ENCODE results near the gene DYRK1A. TPM values are rescaled to one million over a fixed set of nuclear protein-coding genes. Genes with fewer than 3 reads are reported as not detected.

Gene DYRK1A
- total RNA-seq, 4 donors from 2014 or later, result 81.8 to 108 (median 87.4) TPM

DNA sequence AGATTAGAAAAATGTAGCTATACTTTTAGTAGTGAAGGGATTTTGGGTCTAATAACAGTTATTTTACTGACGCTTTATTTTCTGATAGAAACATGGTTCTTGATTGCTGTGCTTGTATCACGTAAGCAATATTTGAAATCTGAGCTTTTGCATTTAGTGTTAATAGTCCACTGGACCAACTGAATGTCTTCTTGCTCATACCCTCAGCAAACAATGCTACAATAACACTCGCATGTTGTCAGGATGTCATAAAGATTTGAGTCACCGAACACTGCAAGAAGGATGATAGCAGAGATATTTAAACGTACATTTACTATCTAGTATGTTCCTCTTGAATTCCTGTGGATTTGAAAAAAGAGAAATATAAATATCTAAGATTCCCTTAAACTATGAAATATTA lies 7.5 kb downstream of the DYRK1A start:
- Histone ChIP-seq H3K27ac (replicated peaks in 1 of 4) (peak overlapping the region in 3 of 4 donors; percentile 15 to 53 (median 20)), H3K9me3 (no peaks in the 10 kb centered on the region), H3K36me3 (no peaks in the 10 kb centered on the region), H3K27me3 (no peaks in the 10 kb centered on the region), H3K4me1 (peaks cover 73 to 100% (median 99%) of the 10 kb centered on the region in 4 donors), H3K4me3 (no peak overlapping the region)
- WGBS, result 62% methylated on average over 5 of the region's 5 CpGs
- no peak for TF ChIP-seq POLR2A (IDR thresholded peaks at IDR 0.05; ENCODE audit: low read depth)
- TF ChIP-seq EP300 (IDR thresholded peaks at IDR 0.05), result no peak
- no peak for TF ChIP-seq POLR2AphosphoS5 (IDR thresholded peaks at IDR 0.05)
- TF ChIP-seq, protein P1, sequence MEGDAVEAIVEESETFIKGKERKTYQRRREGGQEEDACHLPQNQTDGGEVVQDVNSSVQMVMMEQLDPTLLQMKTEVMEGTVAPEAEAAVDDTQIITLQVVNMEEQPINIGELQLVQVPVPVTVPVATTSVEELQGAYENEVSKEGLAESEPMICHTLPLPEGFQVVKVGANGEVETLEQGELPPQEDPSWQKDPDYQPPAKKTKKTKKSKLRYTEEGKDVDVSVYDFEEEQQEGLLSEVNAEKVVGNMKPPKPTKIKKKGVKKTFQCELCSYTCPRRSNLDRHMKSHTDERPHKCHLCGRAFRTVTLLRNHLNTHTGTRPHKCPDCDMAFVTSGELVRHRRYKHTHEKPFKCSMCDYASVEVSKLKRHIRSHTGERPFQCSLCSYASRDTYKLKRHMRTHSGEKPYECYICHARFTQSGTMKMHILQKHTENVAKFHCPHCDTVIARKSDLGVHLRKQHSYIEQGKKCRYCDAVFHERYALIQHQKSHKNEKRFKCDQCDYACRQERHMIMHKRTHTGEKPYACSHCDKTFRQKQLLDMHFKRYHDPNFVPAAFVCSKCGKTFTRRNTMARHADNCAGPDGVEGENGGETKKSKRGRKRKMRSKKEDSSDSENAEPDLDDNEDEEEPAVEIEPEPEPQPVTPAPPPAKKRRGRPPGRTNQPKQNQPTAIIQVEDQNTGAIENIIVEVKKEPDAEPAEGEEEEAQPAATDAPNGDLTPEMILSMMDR (IDR thresholded peaks at IDR 0.05), result no peak
- no peak for DNase-seq (ENCODE audit: extremely low spot score)
- intact Hi-C loops (cut with DNase I), result loop anchor here (10.0 kb wide), 2 partner anchors 281 to 299 kb away; partner anchors contain the start of genes PIGP and TTC3

DNA sequence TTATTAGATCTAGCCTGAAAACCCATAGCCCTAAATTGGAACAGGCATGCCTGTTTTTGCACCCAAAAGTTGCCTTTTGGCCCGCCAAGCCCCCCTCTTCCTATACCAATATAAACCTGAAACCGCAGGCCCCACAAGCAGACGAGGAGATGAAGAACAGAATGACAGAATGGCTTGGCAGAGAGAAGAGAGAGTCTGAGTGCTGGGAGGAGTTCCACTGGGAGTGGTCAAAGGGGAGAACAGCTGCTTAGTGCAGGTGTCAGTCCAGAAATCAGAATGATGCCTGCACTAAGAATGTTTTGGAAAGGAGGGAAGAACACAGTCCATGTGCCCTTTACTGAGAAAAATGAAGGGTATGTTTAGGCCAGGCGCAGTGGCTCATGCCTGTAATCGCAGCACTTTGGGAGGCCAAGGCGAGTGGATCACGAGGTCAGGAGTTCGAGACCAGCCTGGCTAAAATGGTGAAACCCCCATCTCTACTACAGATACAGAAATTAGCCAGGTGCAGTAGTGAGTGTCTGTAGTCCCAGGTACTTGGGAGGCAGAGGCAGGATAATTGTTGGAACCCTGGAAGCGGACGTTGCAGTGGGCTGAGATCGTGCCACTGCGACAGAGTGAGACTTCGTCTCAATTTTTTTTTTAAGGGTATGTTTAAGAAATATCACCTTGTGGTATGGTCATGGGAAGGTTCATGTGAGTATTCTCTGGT lies 9.4 kb downstream of the DYRK1A start:
- intact Hi-C loops (cut with DNase I), result loop anchor here (10.0 kb wide), 2 partner anchors 279 to 301 kb away; partner anchors contain the start of genes PIGP and TTC3
- Histone ChIP-seq H3K4me3 (no peak overlapping the region), H3K36me3 (no peaks in the 10 kb centered on the region), H3K27ac (replicated peaks in 1 of 4) (peak overlapping the region in 1 of 4 donors; percentile 30), H3K4me1 (peaks cover 76 to 100% (median 99%) of the 10 kb centered on the region in 4 donors), H3K9me3 (no peaks in the 10 kb centered on the region), H3K27me3 (no peaks in the 10 kb centered on the region)
- TF ChIP-seq POLR2AphosphoS5 (IDR thresholded peaks at IDR 0.05) (no peak), POLR2A (IDR thresholded peaks at IDR 0.05; ENCODE audit: low read depth) (no peak), EP300 (IDR thresholded peaks at IDR 0.05) (no peak)
- TF ChIP-seq, protein P1 (IDR thresholded peaks at IDR 0.05), result no peak
- no peak for DNase-seq (ENCODE audit: extremely low spot score)
- 81% methylated on average over 12 of the region's 13 CpGs for WGBS

DNA sequence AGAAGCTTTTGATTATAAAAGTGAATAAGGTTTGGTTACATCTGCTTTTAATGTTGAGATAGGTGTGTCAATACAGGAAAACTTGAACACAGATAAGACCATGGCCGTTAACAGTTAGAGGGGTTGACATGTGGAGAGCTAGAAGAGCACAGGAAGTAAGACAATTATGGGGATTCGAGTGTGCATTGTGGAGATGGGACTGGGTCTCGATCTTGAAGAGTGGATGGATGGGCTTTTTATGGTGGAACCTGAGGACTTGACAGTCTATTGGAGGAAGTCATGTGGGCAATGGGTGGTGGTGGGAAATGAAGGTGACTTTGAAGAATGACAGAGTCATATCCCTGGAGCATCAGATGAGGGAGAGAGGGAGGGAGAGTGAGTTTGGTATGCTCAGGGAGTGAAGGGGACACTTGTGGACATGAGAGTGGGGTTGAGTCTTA lies 12.1 kb downstream of the DYRK1A start:
- Histone ChIP-seq H3K9me3 (no peaks in the 10 kb centered on the region), H3K36me3 (no peaks in the 10 kb centered on the region), H3K27me3 (no peaks in the 10 kb centered on the region), H3K4me1 (peaks cover 60 to 93% (median 87%) of the 10 kb centered on the region in 4 donors), H3K4me3 (no peak overlapping the region), H3K27ac (replicated peaks in 1 of 4) (no peak overlapping the region)
- intact Hi-C loops (cut with DNase I), result loop anchor here (10.0 kb wide), 2 partner anchors 276 to 304 kb away; partner anchors contain the start of genes PIGP and TTC3
- TF ChIP-seq POLR2A (IDR thresholded peaks at IDR 0.05; ENCODE audit: low read depth), result no peak
- TF ChIP-seq, protein P1 (IDR thresholded peaks at IDR 0.05), result no peak
- no peak for TF ChIP-seq EP300 (IDR thresholded peaks at IDR 0.05)
- TF ChIP-seq POLR2AphosphoS5 (IDR thresholded peaks at IDR 0.05), result no peak
- 69% methylated on average over 3 of the region's 3 CpGs for WGBS
- no peak for DNase-seq (ENCODE audit: extremely low spot score)

DNA sequence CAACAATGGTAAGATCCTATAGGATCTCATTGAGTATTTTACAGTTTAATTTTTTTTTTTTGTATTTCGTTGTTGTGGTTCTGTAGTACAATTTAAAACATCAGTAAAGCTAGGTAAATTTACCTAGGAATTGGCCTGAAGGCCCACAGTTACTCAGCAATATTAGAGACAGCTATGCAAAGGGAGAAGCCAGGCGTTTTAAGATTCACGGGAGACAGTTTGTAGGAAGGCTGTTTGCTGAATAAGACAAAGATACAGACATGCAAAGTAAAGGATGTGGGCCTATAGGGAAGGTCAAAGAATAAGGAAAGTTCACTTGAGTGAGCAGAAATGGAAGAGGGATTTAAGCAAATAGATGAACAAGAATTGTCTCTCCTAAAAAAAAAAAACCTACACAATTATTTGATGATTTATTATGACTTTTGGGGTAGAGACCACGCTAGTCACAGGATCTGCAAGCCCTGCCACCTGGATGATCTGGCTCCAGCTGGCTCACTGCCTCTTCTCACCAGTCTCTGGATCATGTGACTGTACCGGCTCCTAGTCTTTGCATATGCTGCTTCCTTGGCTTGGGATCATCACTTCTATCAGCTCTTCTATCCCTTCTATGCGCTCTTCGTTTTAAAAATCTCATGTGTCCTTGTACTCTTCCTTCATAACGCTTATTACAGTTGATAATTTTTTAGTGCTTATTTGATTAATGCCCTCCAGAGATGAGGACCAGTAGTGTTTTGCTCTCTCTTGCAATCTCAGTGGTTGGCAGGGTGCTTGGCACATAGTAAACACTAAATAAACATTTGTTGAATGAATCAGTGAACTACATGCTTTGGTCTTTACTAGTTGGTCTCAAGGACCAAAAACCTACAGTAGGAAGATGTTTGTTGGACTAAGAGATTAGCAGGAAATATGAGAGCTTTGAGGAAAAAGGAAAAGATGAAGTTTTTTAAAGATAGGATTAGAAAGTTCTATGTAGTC lies 14.1 kb downstream of the DYRK1A start:
- no peak for DNase-seq (ENCODE audit: extremely low spot score)
- peak overlapping the region in 3 of 4 donors; percentile 17 to 46 (median 25) for H3K27ac ChIP-seq (replicated peaks in 1 of 4)
- intact Hi-C loops (cut with DNase I), result no loop called here

More for the DNA sequence above, 14.1 kb downstream of the DYRK1A start:
- TF ChIP-seq, protein P1 (IDR thresholded peaks at IDR 0.05), result no peak
- no peak for TF ChIP-seq EP300 (IDR thresholded peaks at IDR 0.05)
- TF ChIP-seq POLR2AphosphoS5 (IDR thresholded peaks at IDR 0.05), result no peak
- TF ChIP-seq POLR2A (IDR thresholded peaks at IDR 0.05; ENCODE audit: low read depth), result no peak
- H3K4me1 ChIP-seq, result peaks cover 58 to 87% (median 82%) of the 10 kb centered on the region in 4 donors
- peaks cover 0 to 5% (median 0%) of the 10 kb centered on the region in 4 donors for H3K9me3 ChIP-seq
- no peaks in the 10 kb centered on the region for H3K27me3 ChIP-seq
- H3K4me3 ChIP-seq, result no peak overlapping the region
- no peaks in the 10 kb centered on the region for H3K36me3 ChIP-seq
- WGBS, result 37% methylated on average over 8 of the region's 8 CpGs

Data from esophagus muscularis mucosa (tissue), 4 donors.